Karpas-422 (cell line): ENCODE results near the gene RILPL2. TPM values are rescaled to one million over a fixed set of nuclear protein-coding genes. Genes with fewer than 3 reads are reported as not detected.
"Not testable (repeated sequence)": the region's sequence is repeated elsewhere in the genome, so short reads cannot be mapped to it uniquely, and the experiment has no call there.

Experiments used
- DNase-seq: peaks from one replicate; pipeline ENCODE4 v3.0.0-alpha.2; 2015
- H2AFZ ChIP-seq: fragments of 200-600 bp; sonication (generic); 2 replicates; pipeline ENCODE4 v1.6.1; 2014; ENCODE audit warnings: antibody characterized with exemption, low read length, mixed read lengths
- H3K27ac ChIP-seq: fragments of 200-600 bp; sonication (generic); 2 replicates; pipeline ENCODE4 v1.5.1; 2014; ENCODE audit warnings: mild to moderate bottlenecking, low read length, moderate library complexity
- H3K27me3 ChIP-seq: fragments of 200-600 bp; sonication (generic); 2 replicates; pipeline ENCODE4 v1.6.1; 2014; ENCODE audit warnings: low read length, mixed read lengths
- H3K36me3 ChIP-seq: fragments of 200-600 bp; sonication (generic); 2 replicates; pipeline ENCODE4 v1.6.1; 2014; ENCODE audit warnings: low read length, mixed read lengths; ENCODE audit not compliant: insufficient read depth
- H3K4me1 ChIP-seq: fragments of 200-600 bp; sonication (generic); 2 replicates; pipeline ENCODE4 v1.6.1; 2014; ENCODE audit warnings: mild to moderate bottlenecking, low read length, mixed read lengths
- H3K4me2 ChIP-seq: fragments of 200-600 bp; sonication (generic); 2 replicates; pipeline ENCODE4 v1.6.1; 2014; ENCODE audit warnings: low read length, low read depth, mild to moderate bottlenecking; ENCODE audit not compliant: poor library complexity, severe bottlenecking
- H3K4me3 ChIP-seq: fragments of 200-600 bp; sonication (generic); 2 replicates; pipeline ENCODE4 v1.5.1; 2014; ENCODE audit warnings: mild to moderate bottlenecking, antibody characterized with exemption, low read length, mixed read lengths
- H3K79me2 ChIP-seq: fragments of 200-600 bp; sonication (generic); 2 replicates; pipeline ENCODE4 v1.6.1; 2014; ENCODE audit warnings: mild to moderate bottlenecking, low read length, mixed read lengths
- H3K9ac ChIP-seq: fragments of 200-600 bp; sonication (generic); 2 replicates; pipeline ENCODE4 v1.6.0; 2014; ENCODE audit warnings: low read length
- H3K9me2 ChIP-seq: fragments of 200-600 bp; sonication (generic), shearing (Covaris generic); replicated peaks from 2 replicates; pipeline ENCODE4 v1.6.0; 2014; ENCODE audit warnings: mild to moderate bottlenecking, low read length, moderate library complexity; ENCODE audit not compliant: insufficient read depth
- H3K9me3 ChIP-seq: fragments of 300-700, 200-600 bp; sonication (generic); 2 replicates; pipeline ENCODE4 v1.6.1; 2014; ENCODE audit warnings: low read length, mixed read lengths
- H4K20me1 ChIP-seq: fragments of 200-600 bp; sonication (generic); 2 replicates; pipeline ENCODE4 v1.6.1; 2014; ENCODE audit warnings: mild to moderate bottlenecking, antibody characterized with exemption, low read length, low read depth; ENCODE audit not compliant: insufficient read depth
- total RNA-seq: library from RNA; depleted of rRNA; stranded (reverse); fragments of >200 nt; shearing (Covaris generic); gene quantifications from 2 replicates; pipeline ENCODE4 v1.2.3, GENCODE V29; 2014; ENCODE audit warnings: low replicate concordance

Gene RILPL2
- total RNA-seq, 1 experiment from 2014 or later, result 1.4 TPM

GRCh38 chr12:123445388-123446332 lies 9.2 kb upstream of the RILPL2 start:
- DNase-seq, result no peak
- Histone ChIP-seq H3K4me1 (peaks cover 14% of the 10 kb centered on the region), H3K36me3 (no peaks in the 10 kb centered on the region), H3K4me2 (no peak overlapping the region), H4K20me1 (no peaks in the 10 kb centered on the region), H3K4me3 (no peak overlapping the region), H3K27ac (no peak overlapping the region), H3K9ac (no peak overlapping the region), H3K79me2 (no peaks in the 10 kb centered on the region), H2AFZ (no peak overlapping the region; the same call in 1 of the 2 replicates), H3K9me3 (no peaks in the 10 kb centered on the region), H3K9me2 (no peaks in the 10 kb centered on the region), H3K27me3 (no peaks in the 10 kb centered on the region)

DNA sequence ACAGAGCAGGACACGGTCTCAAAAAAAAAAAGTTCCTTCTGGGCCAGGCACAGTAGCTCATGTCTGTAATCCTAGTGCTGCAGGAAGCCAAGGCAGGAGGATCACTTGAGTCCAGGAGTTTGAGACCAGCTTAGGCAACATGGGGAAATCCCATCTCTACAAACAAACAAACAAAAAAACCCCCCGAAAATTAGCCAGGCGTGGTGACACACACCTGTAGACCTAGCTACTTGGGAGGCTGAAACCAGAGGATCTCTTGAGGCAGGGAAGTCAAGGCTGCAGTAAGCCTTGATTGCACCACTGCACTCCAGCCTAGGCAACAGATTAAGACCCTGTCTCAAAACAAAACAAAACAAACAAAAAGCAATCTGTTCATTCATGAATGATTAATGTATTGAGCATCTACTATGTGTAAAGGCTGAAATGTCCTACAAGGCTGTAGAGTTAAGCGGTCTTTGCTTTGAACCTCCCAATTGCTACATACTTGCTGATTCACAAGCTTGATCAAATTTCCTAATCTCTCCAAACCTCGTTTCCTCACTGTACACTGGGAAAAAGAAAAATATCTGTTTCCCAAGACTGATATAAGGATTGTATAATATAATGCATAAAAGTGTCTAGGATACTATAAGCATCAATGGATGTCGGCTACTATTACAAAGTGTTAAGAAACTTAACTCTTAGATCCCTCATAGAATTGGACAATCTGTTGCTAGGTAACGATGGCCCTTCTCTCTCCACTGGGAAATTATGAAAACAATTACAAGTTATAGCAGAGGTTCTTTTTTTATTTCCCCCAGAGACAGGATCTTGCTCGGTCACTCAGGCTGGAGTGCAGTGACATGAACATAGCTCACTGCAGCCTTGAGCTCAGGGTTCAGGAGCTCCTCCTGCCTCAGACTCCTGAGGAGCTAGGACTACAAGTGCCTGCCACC lies 7.9 kb upstream of the RILPL2 start:
- Histone ChIP-seq H3K36me3 (no peaks in the 10 kb centered on the region), H4K20me1 (no peaks in the 10 kb centered on the region), H3K9ac (no peak overlapping the region), H3K4me1 (peaks cover 14% of the 10 kb centered on the region), H3K27ac (no peak overlapping the region), H3K9me2 (no peaks in the 10 kb centered on the region), H3K4me2 (no peak overlapping the region), H3K27me3 (no peaks in the 10 kb centered on the region), H2AFZ (no peak overlapping the region), H3K9me3 (no peaks in the 10 kb centered on the region), H3K4me3 (no peak overlapping the region), H3K79me2 (no peaks in the 10 kb centered on the region)
- no peak for DNase-seq

DNA sequence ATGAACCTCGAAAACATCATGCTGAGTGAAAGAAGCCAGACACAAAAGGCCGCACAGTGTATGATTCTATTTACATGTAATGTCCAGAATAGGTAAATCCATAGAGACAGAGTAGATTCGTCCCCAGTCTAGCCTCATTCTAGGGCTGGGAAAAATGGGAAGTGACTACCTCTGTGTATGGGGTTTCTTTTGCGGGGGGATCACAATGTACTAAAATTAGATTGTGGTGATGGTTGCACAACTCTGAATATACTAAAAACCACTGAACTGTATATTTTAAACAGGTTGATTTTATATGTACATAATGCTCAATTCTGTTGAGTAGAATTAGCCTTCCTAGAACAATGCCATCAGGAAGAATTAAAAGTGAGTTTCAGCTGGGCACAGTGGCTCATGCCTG lies 6.3 kb upstream of the RILPL2 start:
- no peak overlapping the region for H3K4me3 ChIP-seq
- no peak for DNase-seq
- no peaks in the 10 kb centered on the region for H3K36me3 ChIP-seq
- H4K20me1 ChIP-seq, result no peaks in the 10 kb centered on the region
- no peak overlapping the region for H2AFZ ChIP-seq
- no peaks in the 10 kb centered on the region for H3K9me2 ChIP-seq
- H3K4me1 ChIP-seq, result peaks cover 14% of the 10 kb centered on the region
- H3K27ac ChIP-seq, result no peak overlapping the region
- no peaks in the 10 kb centered on the region for H3K79me2 ChIP-seq
- H3K27me3 ChIP-seq, result no peaks in the 10 kb centered on the region
- H3K9ac ChIP-seq, result no peak overlapping the region
- no peak overlapping the region for H3K4me2 ChIP-seq
- no peaks in the 10 kb centered on the region for H3K9me3 ChIP-seq

DNA sequence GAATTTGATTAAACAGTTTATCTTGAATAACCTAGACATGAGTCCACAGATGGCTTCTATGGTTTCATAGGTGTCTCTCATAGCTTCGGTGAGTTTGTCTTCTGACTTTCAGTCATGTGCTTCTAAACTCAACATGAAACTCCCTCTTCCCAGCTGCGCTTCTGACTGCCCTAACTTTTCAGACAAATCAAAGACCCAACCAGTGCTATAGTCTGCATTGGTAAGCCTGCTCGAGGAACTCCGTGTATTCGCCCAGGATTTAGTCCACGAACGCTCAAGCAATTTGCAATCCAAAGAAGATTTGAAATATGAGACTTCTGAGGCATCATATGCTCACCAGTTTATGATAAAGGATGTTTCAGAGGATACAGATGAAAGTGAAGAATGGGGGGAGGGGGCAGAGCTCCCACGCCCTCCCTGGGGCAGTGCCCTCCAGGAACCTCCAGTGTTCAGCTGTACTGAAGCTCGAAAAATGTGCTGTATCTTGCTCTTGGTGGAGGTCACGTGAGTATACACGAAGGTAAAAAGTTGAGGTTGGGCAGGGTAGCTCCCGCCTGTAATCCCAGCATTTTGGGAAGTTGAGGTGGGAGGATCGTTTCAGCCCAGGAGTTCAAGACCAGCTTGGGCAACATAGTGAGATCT lies 5.2 kb upstream of the RILPL2 start:
- Histone ChIP-seq H3K36me3 (no peaks in the 10 kb centered on the region), H2AFZ (no peak overlapping the region), H3K79me2 (no peaks in the 10 kb centered on the region), H3K4me2 (peak overlapping the region; percentile 37), H3K4me3 (no peak overlapping the region), H3K9ac (no peak overlapping the region), H3K27ac (no peak overlapping the region), H3K27me3 (no peaks in the 10 kb centered on the region), H3K4me1 (peaks cover 19% of the 10 kb centered on the region), H3K9me2 (no peaks in the 10 kb centered on the region), H4K20me1 (no peaks in the 10 kb centered on the region), H3K9me3 (no peaks in the 10 kb centered on the region)
- no peak for DNase-seq

DNA sequence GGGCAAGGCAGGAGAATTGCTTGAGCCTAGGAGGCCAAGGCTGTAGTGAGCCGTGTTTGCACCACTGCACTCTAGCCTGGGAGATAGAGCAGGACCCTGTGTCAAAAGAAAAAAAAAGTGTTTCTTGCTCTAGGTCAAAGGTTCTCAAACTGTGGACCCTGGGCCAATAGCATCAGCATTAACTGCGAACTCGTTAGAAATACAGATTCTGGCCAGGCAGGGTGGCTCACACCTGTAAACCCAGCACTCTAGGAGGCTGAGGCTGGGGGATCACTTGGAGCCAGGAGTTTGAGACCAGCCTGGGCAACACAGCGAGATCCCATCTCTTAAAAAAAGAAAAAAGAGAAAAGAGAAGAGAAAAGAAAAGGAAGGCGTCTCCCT lies 858 bp downstream of the RILPL2 start:
- no peaks in the 10 kb centered on the region for H3K27me3 ChIP-seq
- H3K4me1 ChIP-seq, result peaks cover 11% of the 10 kb centered on the region
- peak overlapping the region; percentile 72 for H3K4me3 ChIP-seq
- no peak overlapping the region for H2AFZ ChIP-seq
- no peak for DNase-seq
- no peak overlapping the region for H3K27ac ChIP-seq
- H3K9me2 ChIP-seq, result no peaks in the 10 kb centered on the region
- H3K9ac ChIP-seq, result peak overlapping the region; percentile 69
- H3K36me3 ChIP-seq, result no peaks in the 10 kb centered on the region
- peaks cover 9% of the 10 kb centered on the region for H3K79me2 ChIP-seq
- H4K20me1 ChIP-seq, result no peaks in the 10 kb centered on the region
- H3K4me2 ChIP-seq, result peak overlapping the region; percentile 75
- H3K9me3 ChIP-seq, result no peaks in the 10 kb centered on the region

GRCh38 chr12:123433615-123434014 lies 2.9 kb downstream of the RILPL2 start:
- Histone ChIP-seq H3K4me1 (peaks cover 11% of the 10 kb centered on the region), H3K27ac (no peak overlapping the region), H3K79me2 (peaks cover 9% of the 10 kb centered on the region), H3K4me3 (no peak overlapping the region), H3K4me2 (no peak overlapping the region), H3K36me3 (no peaks in the 10 kb centered on the region), H4K20me1 (no peaks in the 10 kb centered on the region), H3K9ac (no peak overlapping the region), H3K9me3 (no peaks in the 10 kb centered on the region), H3K9me2 (no peaks in the 10 kb centered on the region), H3K27me3 (no peaks in the 10 kb centered on the region), H2AFZ (no peak overlapping the region)
- DNase-seq, result no peak

DNA sequence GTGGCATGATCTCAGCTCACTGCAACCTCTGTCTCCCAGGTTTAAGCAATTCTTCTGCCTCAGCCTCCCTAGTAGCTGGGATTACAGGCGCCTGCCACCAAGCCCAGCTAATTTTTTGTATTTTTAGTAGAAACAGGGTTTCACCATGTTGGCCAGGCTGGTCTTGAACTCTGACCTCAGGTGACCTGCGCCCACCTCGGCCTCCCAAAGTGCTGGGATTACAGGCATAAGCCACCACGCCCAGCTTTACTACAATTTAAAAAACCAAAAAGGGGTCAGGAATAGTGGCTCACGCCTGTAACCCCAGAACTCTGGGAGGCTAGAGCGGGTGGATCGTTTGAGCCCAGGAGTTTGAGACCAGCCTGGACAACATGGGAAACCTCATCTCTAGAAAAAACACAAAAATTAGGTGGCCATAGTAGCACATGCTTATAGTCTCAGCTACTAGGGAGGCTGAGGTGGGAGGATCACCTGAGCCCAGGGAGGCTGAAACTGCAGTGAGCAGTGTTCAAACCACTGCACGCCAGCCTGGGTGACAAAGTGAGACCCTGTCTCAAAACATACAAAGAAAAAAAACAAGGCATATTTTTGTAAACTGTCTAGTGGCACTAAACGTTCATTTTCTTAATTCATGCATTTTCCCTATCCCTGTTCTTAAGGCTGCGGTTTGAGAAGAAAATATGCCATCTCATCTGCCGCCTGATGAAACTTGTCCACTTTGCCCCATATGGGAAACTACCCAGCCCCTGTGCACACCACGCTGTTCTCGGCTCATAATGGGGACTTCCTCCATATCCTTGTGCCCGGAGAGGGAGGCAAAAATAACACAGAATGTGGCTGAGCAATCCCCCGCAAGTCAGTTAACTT lies 4.3 kb downstream of the RILPL2 start:
- not testable (repeated sequence) for H3K79me2 ChIP-seq, H4K20me1 ChIP-seq, H3K4me2 ChIP-seq, H3K27me3 ChIP-seq, H3K4me3 ChIP-seq, DNase-seq, H3K36me3 ChIP-seq, H2AFZ ChIP-seq, H3K27ac ChIP-seq, H3K9ac ChIP-seq, H3K9me2 ChIP-seq, H3K9me3 ChIP-seq
- H3K4me1 ChIP-seq, result peaks cover 13% of the 10 kb centered on the region
